Right lobe of liver (tissue), 6 donors: ENCODE data around the gene PRRC2A. TPM values are rescaled to one million over a fixed set of nuclear protein-coding genes. Genes with fewer than 3 reads are reported as not detected.

Experiments
- ATAC-seq, 4 donors: fragments of 200-7000 bp; cut with Tn5 transposase; one replicate each; pipeline ENCODE4 v1.9.1; 2020; ENCODE audit warnings: mild to moderate bottlenecking in 4 of 4, moderate library complexity in 4 of 4
- DNase-seq, 3 donors: peaks; one replicate each; pipeline ENCODE4 v3.0.0-alpha.2; 2020
- H3K27ac ChIP-seq, 3 donors: fragments of 200-600 bp; one replicate each; pipeline ENCODE4 v1.8.0; 2022
- H3K27me3 ChIP-seq, 2 donors: fragments of 200-600 bp; one replicate each; pipeline ENCODE4 v1.8.0; 2022
- H3K36me3 ChIP-seq, 4 donors: fragments of 200-600 bp; sonication (generic) in 1 of 4; one replicate each; pipeline versions ENCODE4 v1.5.1 to v1.8.0; 2017 to 2022; ENCODE audit warnings: control low read depth in 1 of 4
- H3K4me1 ChIP-seq, 4 donors: fragments of 200-600 bp; sonication (generic) in 1 of 4; one replicate each; pipeline versions ENCODE4 v1.5.1 to v1.8.0; 2017 to 2022; ENCODE audit warnings: control low read depth in 1 of 4
- H3K4me3 ChIP-seq, 3 donors: fragments of 200-600 bp; one replicate each; pipeline ENCODE4 v1.8.0; 2022
- H3K9me3 ChIP-seq, 4 donors: fragments of 200-600 bp; sonication (generic) in 1 of 4; one replicate each; pipeline versions ENCODE4 v1.5.1 to v1.8.0; 2017 to 2022; ENCODE audit warnings: control low read depth in 1 of 4
- POLR2A ChIP-seq: fragments of 450-650 bp; IDR thresholded peaks from one replicate; pipeline ENCODE4 v1.6.1; 2017; ENCODE audit warnings: antibody characterized with exemption, mild to moderate bottlenecking
- WGBS: methylation state at CpG from one replicate; pipeline ENCODE4 v1.1.6; 2018; ENCODE audit warnings: low coverage, low lambda C conversion rate; ENCODE audit not compliant: insufficient coverage; ENCODE audit errors: missing lambda C conversion rate; 5-methylcytosine and 5-hydroxymethylcytosine counted together
- intact Hi-C, 2 donors: fragments of 100-400 bp; cut with DNase I; formaldehyde crosslinking; loops; one replicate each; pipeline versions ENCODE4 v1.11.2 to v1.14.1; 2022
- total RNA-seq, 6 experiments: library from RNA; depleted of rRNA in 2 of 6; stranded (reverse); fragments of >200 nt in 2 of 6; fragmentation: NEBNext Ultra II Directional in 3 of 6; extraction: Animal tissue kit (Norgen Biotek cat#: 25700) in 3 of 6; gene quantifications; one replicate each; pipeline versions ENCODE4 v1.1.0 to v1.2.4, GENCODE V29; 2016 to 2023
- TF ChIP-seq, protein P1 (sequence below), 4 donors: fragments of 200-600 bp in 3 of 4; fragments of 450-650 bp in 1 of 4; IDR thresholded peaks; one replicate each; pipeline versions ENCODE4 v1.5.1 to v1.8.0; 2016 to 2022; ENCODE audit warnings: antibody characterized with exemption in 4 of 4, mild to moderate bottlenecking in 2 of 4
- donor health status: DM: no; HTN: yes; CAD: no.
- donor health status: DM: no; HTN: no; CAD: no.
- donor health status: DM: no; HTN: no; CAD: no.
- donor health status: DM: no; HTN: yes; CAD: no.
- donor health status: DM: no; HTN: yes; CAD: no.

The PRRC2A gene
- total RNA-seq, 6 experiments from 2014 or later: 34.7 to 59.6 (median 39.4) TPM

DNA sequence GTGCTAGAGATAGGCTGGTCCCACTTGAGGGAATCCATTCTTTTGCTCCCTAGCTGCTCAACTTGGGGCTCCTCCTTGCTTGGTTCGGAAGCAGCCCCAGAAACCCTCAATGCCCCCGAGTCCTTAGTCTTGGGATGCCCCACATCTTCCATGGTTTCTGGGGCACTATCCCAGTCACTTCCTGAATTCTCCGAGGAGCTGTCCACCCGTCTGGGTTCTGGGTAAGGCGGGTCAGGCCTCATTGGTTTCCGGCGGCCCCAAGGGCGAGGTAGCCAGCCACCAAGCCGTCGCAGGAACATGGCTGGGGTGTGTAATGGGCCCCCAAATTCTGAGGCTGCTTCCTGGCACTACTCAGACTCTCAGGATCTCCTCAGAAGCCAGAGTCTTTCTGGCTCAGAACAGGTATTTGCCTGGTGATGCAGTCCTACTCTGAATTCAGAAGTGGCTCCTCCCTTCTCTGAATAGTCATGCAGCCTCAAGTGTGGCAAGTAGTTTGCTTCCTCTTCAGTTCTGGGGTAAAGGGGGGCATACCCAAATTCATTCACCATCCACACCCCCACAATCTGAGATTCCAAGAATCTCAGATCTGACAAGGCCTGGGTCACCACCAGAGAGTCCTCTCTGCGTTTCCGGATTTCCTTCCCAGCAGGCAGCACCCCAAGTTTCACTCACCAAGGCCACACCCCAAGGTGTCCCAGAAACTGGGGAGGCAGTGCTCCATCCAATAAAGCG, 39.3 kb downstream of the PRRC2A start:
- intact Hi-C loops: no loop called here
- DNase-seq: no peak
- no peak for TF ChIP-seq POLR2A
- TF ChIP-seq, protein P1, sequence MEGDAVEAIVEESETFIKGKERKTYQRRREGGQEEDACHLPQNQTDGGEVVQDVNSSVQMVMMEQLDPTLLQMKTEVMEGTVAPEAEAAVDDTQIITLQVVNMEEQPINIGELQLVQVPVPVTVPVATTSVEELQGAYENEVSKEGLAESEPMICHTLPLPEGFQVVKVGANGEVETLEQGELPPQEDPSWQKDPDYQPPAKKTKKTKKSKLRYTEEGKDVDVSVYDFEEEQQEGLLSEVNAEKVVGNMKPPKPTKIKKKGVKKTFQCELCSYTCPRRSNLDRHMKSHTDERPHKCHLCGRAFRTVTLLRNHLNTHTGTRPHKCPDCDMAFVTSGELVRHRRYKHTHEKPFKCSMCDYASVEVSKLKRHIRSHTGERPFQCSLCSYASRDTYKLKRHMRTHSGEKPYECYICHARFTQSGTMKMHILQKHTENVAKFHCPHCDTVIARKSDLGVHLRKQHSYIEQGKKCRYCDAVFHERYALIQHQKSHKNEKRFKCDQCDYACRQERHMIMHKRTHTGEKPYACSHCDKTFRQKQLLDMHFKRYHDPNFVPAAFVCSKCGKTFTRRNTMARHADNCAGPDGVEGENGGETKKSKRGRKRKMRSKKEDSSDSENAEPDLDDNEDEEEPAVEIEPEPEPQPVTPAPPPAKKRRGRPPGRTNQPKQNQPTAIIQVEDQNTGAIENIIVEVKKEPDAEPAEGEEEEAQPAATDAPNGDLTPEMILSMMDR (IDR thresholded peaks at IDR 0.05): no peak
- WGBS: 33% methylated on average over 4 of the region's 13 CpGs
- Histone ChIP-seq H3K27ac (peak overlapping the region; percentile 59 to 79 (median 64)), H3K4me3 (peak overlapping the region; percentile 51 to 89 (median 73)), H3K27me3 (no peaks in the 10 kb centered on the region), H3K4me1 (peaks cover 1 to 57% (median 20%) of the 10 kb centered on the region in 4 donors), H3K9me3 (no peaks in the 10 kb centered on the region), H3K36me3 (peaks cover 0 to 5% (median 1%) of the 10 kb centered on the region in 4 donors)
- peak in 1 of 4 donors; percentile 1 for ATAC-seq

DNA sequence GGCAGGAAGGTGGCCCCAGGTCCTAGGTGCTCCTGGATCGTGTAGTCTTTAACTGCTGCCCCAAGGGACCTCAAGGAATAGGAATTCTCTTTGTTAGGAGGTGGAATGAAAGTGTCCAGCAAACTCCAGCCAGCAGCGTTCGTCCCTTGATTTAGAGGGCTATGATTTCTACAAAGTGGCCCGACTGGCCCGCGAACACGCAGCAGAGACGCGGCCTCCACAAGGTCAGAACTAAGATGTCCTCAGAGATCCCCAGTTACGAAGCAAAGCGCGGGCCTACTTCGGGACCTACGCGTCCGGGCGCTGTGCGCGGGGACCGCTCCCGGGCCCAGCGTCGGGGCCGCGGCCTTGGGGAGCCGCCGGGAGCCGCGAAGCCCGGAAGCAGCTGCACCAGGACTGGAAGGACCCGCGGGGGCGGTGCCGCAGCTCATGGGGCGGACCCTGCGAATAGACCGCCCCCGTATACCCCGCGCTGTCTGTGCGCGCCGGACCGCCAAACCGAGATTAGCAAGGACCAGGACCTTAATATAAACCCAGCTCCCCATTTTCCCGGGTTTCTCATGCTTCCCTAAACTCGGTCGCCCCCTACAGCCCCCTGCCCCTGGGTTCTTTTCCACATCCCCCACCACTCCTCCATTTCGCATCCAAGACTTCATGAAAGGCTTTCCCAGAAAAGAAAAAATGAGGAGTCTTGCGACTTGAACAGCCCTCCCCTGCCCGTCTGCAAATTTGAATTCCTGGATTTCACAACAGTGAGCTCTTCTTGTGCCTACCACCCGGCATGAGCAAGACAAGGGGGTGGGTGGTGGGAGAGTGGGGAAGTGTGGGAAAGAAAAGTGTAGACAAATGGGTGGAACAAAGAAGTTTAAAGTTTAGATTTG, 40.1 kb downstream of the PRRC2A start, which contains the start of gene C6orf47:
Gene C6orf47 (minus strand): TSS at position 398 of the 881 bp plus-strand sequence. CDS start 831 bp downstream, outside the sequence.
- Histone ChIP-seq H3K4me3 (peak within 1 kb of the TSS; percentile 51 to 89 (median 73)), H3K27ac (peak within 1 kb of the TSS; percentile 59 to 79 (median 64)), H3K36me3 (peaks cover 0 to 5% (median 1%) of the 10 kb centered on the region in 4 donors), H3K27me3 (no peaks in the 10 kb centered on the region), H3K4me1 (peaks cover 1 to 49% (median 18%) of the 10 kb centered on the region in 4 donors), H3K9me3 (no peaks in the 10 kb centered on the region)
- WGBS: 3% methylated on average over 9 of the region's 52 CpGs
- peak; percentile 68 to 84 (median 78) for ATAC-seq
- intact Hi-C loops: no loop called here
- TF ChIP-seq POLR2A: peak; percentile 79
- TF ChIP-seq, protein P1 (IDR thresholded peaks at IDR 0.05): no peak
- peak; percentile 87 to 90 (median 90) for DNase-seq

DNA sequence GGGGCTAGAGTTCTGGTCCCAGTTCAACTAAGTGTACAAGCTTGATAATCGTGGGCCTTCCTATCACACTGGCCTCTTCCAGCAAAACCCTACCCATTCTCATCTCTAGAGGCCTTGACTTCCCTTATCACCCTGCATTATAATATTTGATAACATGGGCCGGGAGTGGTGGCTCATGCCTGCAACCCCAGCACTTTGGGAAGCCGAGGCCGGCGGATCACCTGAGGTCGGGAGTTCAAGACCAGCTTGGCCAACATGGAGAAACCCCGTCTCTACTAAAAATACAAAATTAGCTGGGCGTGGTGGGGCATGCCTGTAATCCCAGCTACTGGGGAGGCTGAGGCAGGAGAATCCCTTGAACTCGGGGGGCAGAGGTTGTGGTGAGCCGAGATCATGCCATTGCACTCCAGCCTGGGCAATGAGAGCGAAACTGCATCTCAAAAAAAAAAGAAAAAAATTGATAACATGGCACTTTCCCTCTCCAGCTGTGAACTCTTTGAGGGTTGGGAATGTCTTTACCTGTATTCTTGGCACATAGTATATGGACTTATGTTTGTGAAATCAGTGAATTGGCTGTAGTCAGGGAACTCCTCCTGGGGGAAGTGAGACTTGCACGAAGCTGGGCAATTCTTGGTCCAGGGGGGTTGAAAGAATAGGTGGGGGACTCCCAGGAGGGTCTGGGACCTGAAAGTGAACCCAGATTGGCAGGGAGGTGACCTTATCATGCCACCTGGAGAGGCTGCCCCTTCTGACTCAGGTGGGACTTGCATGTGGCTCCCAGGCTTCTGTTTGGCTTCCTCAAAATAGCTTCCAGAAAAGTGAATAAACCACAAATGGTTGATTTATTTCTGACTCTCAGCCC, 41.0 kb downstream of the PRRC2A start:
- peaks cover 1 to 42% (median 14%) of the 10 kb centered on the region in 4 donors for H3K4me1 ChIP-seq
- no peak for DNase-seq

More for the DNA sequence above, 41.0 kb downstream of the PRRC2A start:
- intact Hi-C loops: no loop called here
- TF ChIP-seq, protein P1 (IDR thresholded peaks at IDR 0.05): no peak
- no peak for TF ChIP-seq POLR2A
- 63% methylated on average over 6 of the region's 12 CpGs for WGBS
- Histone ChIP-seq H3K36me3 (peaks cover 0 to 5% (median 1%) of the 10 kb centered on the region in 4 donors), H3K27ac (peak overlapping the region in 2 of 3 donors; percentile 64 to 79), H3K4me3 (peak overlapping the region in 1 of 3 donors; percentile 89), H3K9me3 (no peaks in the 10 kb centered on the region), H3K27me3 (no peaks in the 10 kb centered on the region)
- no peak for ATAC-seq
